Activated CD8-positive, alpha-beta memory T cell treated with anti-CD3 and anti-CD28 coated beads for 24 hours (primary cell): ENCODE results near the gene BUB1.
"Not testable (repeated sequence)": the region's sequence is repeated elsewhere in the genome, so short reads cannot be mapped to it uniquely, and the experiment has no call there.

ENCODE experiments used
- DNase-seq: peaks from one replicate; pipeline ENCODE4 v3.0.0-alpha.2; 2020

The BUB1 gene

DNA sequence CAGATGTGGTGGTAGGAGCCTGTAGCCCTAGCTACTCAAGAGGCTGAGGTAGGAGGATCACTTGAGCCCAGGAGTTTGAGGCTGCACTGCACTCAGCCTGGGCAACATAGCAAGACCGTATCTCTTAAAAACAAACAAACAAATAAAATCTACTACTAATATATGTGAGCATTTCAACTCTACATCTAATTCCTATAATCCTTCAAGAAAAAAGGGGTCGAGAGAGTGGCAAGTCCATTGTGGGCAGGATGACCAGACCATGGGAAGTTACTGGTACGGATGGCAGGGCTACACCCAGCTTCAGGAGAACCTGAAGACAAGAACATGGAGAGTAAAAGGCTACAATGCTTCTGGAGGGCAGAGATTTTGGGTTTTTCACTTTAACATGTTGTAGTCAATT, 24.0 kb downstream of the BUB1 start:
- DNase-seq = no peak

GRCh38 chr2:110650346-110650745, 27.5 kb downstream of the BUB1 start:
- no peak for DNase-seq

- no peak for DNase-seq
Measured at GRCh38 chr2:110647777-110648176, 30.1 kb downstream of the BUB1 start.

DNA sequence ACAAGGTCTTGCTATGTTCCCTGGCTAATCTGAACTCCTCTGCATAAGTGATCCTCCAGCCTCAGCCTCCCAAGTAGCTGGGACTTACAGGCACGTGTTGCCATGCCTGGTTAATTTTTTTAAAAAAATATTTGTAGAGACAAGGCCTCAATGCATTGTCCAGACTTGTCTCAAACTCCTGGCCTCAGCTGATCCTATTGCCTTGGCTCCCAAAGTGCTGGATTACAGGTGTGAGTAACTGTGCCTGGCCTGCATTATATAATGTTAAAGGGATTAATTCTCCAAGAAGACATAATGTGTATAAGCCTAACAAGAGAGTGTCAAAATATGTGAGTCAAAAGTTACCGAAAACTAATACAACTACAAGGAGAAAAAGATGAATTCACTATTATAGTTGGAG, 32.2 kb downstream of the BUB1 start:
- DNase-seq = no peak

DNA sequence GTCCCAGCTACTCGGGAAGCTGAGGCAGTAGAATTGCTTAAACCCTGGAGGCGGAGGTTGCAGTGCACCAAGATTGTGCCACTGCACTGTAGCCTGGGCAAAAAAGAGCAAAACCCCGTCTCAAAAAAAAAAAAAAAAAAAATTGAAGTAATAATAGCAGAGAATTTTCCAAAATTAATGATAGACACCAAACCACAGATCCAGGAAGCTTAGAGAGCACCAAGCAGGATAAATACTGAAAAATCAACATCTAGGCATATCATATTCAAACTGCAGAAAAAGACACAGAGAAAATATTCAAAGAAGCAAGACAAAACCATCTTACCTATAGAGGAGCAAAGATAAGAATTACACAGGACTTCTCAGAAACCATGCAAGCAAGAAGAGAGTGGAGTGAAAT, 33.5 kb downstream of the BUB1 start:
- no peak for DNase-seq

DNA sequence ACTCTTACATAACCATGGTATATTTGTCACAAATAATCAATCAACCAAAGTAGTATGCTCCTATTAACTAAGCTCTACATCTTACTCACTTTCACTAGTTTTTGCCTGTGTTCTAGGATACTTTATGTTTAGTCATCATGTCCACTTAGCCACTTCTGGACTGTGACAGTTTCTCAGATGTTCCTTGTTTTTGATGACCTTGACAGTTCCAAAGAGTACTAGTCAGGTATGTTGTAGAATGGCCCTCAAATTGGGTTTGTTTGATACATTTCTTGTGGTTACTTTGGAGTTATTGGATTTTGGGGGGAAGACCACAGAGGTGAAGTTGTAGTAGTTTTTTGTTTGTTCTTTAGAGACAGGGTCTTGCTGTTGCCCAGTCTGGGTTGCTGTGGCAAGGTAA, 35.5 kb downstream of the BUB1 start:
- DNase-seq = no peak

- no peak for DNase-seq
Measured at GRCh38 chr2:110639972-110640371, 37.9 kb downstream of the BUB1 start.

GRCh38 chr2:110638952-110639695, 38.7 kb downstream of the BUB1 start:
- DNase-seq = no peak

DNA sequence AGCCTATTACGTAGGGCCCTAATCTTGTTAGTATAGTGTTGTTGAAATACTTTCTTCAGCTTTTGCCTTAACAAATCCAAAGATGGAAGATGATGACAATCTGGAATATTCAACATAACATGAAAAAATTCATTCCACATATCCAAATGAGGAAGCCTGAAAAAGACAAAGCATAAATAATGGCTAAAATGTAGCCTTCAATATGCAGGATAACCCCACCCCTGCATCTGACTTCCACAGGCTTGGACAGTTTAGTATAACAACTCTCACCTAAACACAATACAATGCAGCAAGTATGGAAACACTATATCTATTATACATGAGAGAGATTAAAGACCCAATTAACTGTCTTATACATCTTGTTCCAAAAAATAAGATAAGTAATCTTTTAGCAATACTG, 39.9 kb downstream of the BUB1 start:
- DNase-seq = no peak

DNA sequence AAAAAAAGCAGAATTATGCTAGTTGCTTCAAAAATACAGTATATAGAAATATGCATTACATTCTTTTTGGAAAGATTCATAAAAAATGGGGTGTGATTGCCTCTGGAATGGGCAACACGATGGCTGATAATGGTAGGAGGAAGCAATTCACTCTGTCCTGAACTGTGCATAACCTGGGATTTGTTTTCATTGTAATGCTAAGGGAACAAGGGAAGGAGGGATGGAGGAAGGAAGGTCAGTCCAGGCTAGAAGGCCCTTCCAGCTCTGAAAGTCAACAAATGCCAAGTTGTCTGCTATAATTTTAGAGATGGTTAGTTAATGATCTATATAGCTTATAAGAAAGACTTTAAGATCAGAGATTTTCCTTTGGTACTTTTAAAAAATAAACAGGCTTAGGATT, 40.8 kb downstream of the BUB1 start:
- no peak for DNase-seq

- DNase-seq = not testable (repeated sequence)
Measured at GRCh38 chr2:110635949-110636628, 41.8 kb downstream of the BUB1 start.

GRCh38 chr2:110627348-110627747, 50.5 kb downstream of the BUB1 start:
- not testable (repeated sequence) for DNase-seq

GRCh38 chr2:110619326-110619939, 58.4 kb downstream of the BUB1 start:
- DNase-seq = not testable (repeated sequence)

- not testable (repeated sequence) for DNase-seq
Measured at GRCh38 chr2:110613927-110614326, 63.9 kb downstream of the BUB1 start.

- DNase-seq = peak; percentile 58
Measured at GRCh38 chr2:110610613-110611250, 67.1 kb downstream of the BUB1 start.

- peak; percentile 55 for DNase-seq
Measured at GRCh38 chr2:110609843-110610612, 67.8 kb downstream of the BUB1 start.

GRCh38 chr2:110608788-110609502, 68.9 kb downstream of the BUB1 start:
- DNase-seq = not testable (repeated sequence)

DNA sequence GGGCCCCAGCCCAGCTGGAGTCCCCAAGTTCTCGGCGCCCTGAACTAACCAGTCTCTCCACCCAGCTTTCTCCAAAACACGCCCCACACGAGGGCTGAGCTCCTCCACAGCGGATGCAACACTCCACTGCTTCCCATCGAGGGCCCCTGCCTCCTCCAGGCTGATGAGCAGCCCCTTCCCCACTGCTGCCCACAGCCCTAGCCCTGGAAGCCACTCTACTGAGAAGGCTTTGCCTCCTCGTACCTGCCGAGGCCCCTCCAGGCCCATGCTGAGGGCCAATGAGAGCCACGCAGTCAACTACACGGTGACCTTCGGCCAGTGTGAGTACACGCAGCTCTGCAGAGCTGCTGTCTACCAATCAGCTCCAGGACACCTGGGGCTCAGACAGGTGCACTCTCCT, 72.8 kb downstream of the BUB1 start:
- not testable (repeated sequence) for DNase-seq

DNA sequence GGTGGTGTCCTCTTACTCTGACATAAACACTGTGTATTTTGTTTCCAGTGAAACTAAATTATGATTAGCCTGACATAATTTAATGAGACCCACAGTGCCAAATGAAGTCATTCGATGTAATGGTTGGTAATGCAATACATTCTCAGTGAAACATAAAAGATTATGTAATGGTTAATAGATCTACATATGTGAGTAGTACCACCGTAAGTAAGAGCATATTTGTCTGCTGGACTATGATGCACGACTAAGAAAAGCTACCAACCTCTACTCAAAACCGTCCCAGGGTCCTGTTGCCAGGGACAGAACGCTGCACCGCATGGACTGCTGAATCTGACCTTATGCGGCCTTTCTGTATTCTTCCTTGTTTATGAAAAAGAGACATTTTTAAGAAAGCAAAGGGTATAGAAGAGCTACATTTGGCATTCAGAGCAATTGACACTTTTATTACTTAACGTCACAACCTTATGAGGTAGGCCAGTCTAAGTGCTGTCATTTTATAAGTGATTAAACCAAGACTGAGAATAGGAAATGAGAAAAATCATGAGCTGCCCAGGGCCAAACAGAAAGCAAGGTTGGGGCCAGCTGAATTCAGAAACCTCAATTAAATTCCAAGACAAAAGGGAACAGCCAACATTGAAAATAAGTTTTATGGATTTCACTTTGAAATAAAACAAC, 73.8 kb downstream of the BUB1 start:
- DNase-seq = not testable (repeated sequence)

GRCh38 chr2:110602139-110602538, 75.7 kb downstream of the BUB1 start:
- DNase-seq = not testable (repeated sequence)

DNA sequence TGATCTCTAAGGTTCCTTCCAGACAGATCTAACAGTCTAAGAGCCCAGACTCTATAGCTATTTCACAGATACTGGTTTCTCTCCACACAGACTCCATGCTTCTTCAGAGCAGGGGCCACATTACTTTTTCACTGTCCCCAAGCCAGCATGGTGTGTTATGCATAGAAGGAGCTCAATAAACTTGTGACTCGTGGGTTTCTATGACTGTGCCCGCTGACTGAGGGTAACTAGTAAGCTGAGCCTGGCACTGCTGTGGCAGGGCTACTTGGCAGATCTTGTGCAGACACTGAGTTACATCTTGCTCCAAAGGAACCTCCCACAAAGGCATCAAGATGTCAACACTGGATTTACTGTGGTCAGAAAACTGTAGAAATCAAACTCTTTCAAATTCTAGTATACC, 85.9 kb downstream of the BUB1 start:
- DNase-seq = not testable (repeated sequence)
